HG02852 (cell line): Measurements from ENCODE around the gene RPS25.
A peak's percentile ranks its signal among the peaks of the same experiment; 100 is the strongest.
"Not testable (repeated sequence)": the region's sequence is repeated elsewhere in the genome, so short reads cannot be mapped to it uniquely, and the experiment has no call there.

Experiments used
- ATAC-seq: cut with Tn5 transposase; IDR thresholded peaks from one replicate; pipeline ENCODE4 v1.9.1; 2021; ENCODE audit warnings: mild to moderate bottlenecking, moderate library complexity; ENCODE audit not compliant: unreplicated experiment

Gene RPS25

GRCh38 chr11:119017377-119017776, 766 bp downstream of the RPS25 start:
- not testable (repeated sequence) for ATAC-seq

DNA sequence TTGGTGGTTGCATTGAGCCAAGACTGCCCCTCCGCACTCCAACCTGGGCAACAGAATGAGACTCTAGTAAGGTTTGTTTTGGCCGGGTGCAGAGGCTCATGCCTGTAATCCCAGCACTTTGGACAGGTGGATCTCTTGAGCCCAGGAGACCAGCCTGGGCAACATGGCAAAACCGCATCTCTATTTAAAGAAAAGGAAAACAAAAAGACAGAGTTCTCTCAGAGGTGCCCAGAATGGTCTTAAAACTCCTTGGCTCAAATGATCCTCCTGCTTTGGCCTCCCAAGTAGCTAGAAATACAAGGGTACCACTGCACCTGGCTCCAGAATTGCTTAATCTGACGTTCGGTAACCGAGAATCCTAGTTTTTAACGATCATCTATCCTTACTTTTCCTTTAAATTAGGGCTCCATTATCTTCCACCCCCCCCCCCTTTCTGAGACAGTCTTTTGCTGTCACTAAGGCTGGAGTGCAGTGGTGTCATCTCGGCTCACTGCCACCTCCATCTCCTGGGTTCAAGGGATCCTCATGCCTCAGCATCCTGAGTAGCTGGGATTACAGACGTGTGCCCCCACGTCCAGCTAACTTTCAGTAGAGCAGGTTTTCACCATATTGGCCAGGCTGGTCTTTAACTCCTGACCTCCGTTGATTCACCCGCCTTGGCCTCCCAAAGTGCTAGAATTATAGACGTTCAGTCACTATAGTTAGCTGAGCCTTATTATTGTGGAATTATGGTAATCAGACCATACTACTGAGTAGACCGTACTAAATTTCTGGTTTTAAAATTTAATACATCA, 1.7 kb downstream of the RPS25 start:
- no peak for ATAC-seq

DNA sequence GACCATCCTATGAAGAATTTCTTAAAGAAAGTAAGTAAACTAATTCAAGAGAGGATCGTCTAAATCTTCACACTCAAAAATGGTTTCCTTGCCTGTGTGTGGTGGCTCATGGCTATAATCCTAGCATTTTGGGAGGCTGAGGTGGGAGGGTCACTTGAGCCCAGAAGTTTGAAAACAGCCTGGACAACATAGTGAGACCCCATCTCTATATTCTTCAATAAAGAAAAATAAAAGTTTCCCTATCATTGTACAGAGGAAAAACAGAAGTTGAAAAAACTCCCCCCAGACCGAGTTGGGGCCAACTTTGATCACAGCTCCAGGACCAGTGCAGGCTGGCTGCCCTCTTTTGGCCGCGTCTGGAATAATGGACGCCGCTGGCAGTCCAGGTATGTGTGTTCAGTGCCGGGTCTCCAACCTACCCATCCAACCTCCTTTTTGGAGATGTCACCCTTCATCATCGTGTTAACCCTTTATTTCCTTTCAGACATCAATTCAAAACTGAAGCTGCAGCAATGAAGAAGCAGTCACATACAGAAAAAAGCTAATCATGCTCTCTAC, 3.0 kb downstream of the RPS25 start:
- no peak for ATAC-seq

DNA sequence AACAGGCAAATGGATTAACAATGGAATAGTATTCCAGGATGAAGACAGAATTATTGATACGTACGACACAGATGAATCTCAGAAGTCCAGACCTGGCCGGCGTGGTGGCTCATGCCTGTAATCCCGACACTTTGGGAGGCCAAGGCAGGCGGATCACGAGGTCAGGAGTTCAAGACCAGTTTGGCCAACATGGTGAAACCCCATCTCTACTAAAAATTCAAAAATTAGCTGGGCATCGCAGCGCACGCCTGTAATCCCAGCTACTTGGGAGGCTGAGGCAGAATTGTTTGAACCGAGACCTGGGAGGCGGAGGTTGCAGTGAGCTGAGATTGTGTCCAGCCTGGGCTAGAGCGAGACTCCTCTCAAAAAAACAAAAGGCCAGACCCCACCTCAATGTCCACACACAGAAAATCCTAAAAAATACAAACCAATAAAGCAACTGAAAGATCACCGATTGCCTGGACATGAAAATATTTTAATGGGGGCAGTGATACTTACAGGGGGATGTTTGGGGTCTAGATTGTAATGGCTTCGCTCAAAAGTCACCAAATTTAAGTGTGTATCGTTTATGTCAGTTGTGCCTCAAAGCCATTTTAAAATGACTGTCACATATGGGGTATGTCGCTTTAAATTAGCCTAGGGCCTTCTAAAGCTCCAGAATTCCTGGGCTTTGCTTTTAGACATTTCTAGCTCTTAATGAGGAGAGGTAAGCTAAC, 3.8 kb downstream of the RPS25 start:
- no peak for ATAC-seq

- no peak for ATAC-seq
These were observed 5.4 kb downstream of the RPS25 start for GRCh38 chr11:119012629-119013170.

DNA sequence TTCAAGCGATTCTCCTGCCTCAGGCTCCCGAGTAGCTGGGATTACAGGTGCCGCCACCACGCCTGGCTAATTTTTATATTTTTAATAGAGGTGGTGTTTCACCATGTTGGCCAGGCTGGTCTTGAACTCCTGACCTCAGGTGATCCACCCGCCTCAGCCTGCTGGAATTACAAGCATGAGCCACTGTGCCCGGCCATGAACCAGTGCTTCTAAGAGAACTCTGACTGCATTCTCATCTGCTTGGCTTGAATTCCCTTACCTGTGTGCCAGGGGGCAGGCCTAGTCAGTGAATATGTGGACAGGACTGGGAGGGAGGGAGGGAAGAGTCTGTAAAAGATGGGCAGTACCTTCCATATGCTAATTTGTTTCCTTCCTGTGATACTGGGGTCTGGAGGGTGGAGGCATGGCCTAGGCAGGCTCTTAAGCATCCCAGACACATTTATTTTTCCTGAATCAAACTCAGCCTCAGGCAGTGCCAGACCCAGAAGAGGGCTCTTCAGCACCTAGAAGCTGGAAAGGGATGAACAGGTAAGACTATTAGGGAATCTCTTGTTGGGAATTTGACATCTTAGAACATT, 6.6 kb downstream of the RPS25 start:
- ATAC-seq: no peak

DNA sequence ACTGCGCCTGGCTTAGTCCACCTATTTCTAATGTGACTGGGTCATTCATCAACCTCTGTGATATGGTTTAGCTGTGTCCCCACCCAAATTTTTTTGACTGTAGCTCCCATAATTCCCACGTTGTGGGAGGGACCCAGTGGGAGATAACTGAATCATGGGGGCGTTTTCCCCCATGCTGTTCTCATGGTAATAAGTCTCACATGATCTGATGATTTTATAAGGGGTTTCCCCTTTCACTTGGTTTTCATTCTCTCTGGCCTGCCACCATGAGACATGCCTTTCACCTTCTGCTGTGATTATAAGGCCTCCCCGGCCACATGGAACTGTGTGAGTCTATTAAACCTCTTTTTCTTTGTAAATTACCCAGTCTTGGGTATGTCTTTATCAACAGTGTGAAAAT, 11.5 kb downstream of the RPS25 start:
- ATAC-seq: no peak

DNA sequence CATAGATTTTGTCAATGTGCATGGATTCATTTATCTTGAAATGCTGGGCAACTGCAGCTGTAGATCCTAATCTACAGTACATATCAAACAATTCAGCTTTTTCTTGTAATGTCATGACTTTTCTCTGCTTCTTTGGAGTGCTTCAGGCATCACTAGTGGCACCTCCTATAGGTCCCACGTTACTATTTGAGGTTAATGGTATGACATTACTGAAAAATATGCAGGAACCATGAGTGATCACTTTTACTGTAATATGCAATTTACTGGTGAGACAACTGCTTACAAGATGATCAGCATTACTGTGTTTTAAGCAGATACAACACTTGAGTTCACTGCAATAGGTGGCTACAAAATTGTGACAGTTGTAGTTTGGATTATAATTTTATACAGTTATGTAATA, 17.2 kb downstream of the RPS25 start:
- ATAC-seq: no peak

GRCh38 chr11:118998822-118999221, 19.3 kb downstream of the RPS25 start:
- ATAC-seq: no peak

DNA sequence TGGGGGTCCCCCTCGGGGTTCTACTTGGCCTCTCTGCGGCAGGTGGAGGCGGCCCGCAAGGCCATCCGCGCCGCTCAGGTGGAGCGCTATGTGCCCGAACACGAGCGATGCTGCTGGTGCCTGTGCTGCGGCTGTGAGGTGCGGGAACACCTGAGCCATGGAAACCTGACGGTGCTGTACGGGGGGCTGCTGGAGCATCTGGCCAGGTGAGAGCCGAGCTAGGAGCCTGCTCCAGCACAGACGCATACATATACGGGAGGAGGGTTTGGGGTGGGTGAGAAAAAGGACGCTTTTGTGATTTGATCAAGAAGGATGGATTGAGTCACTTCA, 19.8 kb downstream of the RPS25 start:
- ATAC-seq: peak; percentile 19

GRCh38 chr11:118997627-118998387, 20.3 kb downstream of the RPS25 start, which contains the start of gene CENATAC:
Gene CENATAC, plus strand, starts transcription at chr11:118998138. Its CDS starts 60 bp downstream, at chr11:118998198.
- peak; percentile 80 for ATAC-seq

- peak; percentile 25 for ATAC-seq
These were observed 21.1 kb downstream of the RPS25 start for GRCh38 chr11:118996926-118997626.

DNA sequence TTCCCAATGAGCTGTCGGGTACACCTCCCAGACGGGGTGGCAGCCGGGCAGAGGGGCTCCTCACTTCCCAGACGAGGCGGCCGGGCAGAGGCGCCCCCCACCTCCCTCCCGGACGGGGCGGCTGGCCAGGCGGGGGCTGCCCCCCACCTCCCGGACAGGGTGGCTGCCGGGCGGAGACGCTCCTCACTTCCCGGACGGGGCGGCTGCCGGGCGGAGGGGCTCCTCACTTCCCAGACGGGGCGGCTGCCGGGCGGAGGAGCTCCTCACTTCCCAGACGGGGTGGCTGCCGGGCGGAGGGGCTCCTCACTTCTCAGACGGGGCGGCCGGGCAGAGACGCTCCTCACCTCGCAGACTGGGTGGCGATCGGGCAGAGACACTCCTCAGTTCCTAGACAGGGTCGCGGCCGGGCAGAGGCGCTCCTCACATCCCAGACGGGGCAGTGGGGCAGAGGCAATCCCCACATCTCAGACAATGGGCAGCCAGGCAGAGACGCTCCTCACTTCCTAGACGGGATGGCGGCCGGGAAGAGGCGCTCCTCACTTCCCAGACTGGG, 26.6 kb downstream of the RPS25 start:
- ATAC-seq: not testable (repeated sequence)

DNA sequence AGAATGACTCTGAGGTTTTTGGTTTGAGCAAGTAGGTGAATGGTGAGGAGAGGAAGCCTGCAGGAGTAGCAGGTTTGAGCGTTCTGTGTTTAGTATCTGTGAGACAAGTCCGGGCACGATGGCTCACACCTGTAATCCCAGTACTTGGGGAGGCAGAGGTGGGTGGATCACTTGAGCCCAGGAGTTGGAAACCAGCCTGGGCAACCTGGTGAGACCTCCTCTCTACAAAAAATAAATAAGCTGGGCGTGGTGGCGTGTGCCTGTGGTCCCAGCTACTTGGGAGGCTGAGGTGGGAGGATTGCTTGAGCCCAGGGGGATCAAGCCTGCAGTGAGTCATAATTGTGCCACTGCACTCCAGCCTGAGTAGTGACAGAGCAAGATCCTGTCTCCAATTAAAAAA, 29.9 kb downstream of the RPS25 start:
- no peak for ATAC-seq

GRCh38 chr11:118984825-118985224, 33.3 kb downstream of the RPS25 start:
- ATAC-seq: no peak

- ATAC-seq: not testable (repeated sequence)
These were observed 33.8 kb downstream of the RPS25 start for GRCh38 chr11:118984337-118984736.

- ATAC-seq: no peak
These were observed 37.8 kb downstream of the RPS25 start for GRCh38 chr11:118980191-118980881.

- ATAC-seq: no peak
These were observed 38.7 kb downstream of the RPS25 start for GRCh38 chr11:118979434-118979833.
